HL-60 (cell line): Measurements from ENCODE around the gene FMOD.

Experiments used
- DNase-seq, 2 experiments: peaks; one replicate each; pipeline ENCODE4 v3.0.0-alpha.2; 2010 to 2020; ENCODE audit warnings: low read depth in 1 of 2, low spot score in 1 of 2
- H3K27ac ChIP-seq: fragments of 250-450 bp; sonication (Bioruptor Pico); replicated peaks from 2 replicates; pipeline ENCODE4 v1.5.1; 2020; ENCODE audit warnings: mild to moderate bottlenecking, moderate library complexity
- H3K27me3 ChIP-seq: fragments of 250-450 bp; sonication (Bioruptor Pico); 2 replicates; pipeline ENCODE4 v1.5.1; 2021; ENCODE audit warnings: mild to moderate bottlenecking, moderate library complexity; ENCODE audit not compliant: insufficient read depth, poor library complexity, severe bottlenecking
- H3K4me3 ChIP-seq: replicated peaks from 2 replicates; pipeline ENCODE4 v1.5.1; 2011; ENCODE audit warnings: mild to moderate bottlenecking, control low read depth, low read length; ENCODE audit not compliant: insufficient read depth
- CTCF ChIP-seq: IDR thresholded peaks from one replicate; pipeline ENCODE4 v1.5.1; 2011; ENCODE audit warnings: low read length, control low read depth, inconsistent platforms; ENCODE audit not compliant: insufficient read depth
- GABPA ChIP-seq: IDR thresholded peaks from 2 replicates; pipeline ENCODE4 v1.6.1; 2012; ENCODE audit warnings: low read depth
- POLR2AphosphoS5 ChIP-seq: IDR thresholded peaks from 2 replicates; pipeline ENCODE4 v1.6.1; 2012; ENCODE audit warnings: low read depth
- REST ChIP-seq: IDR thresholded peaks from 2 replicates; pipeline ENCODE4 v1.6.1; 2012; ENCODE audit warnings: low read depth; ENCODE audit not compliant: insufficient replicate concordance
- SPI1 ChIP-seq: IDR thresholded peaks from 2 replicates; pipeline ENCODE4 v1.6.1; 2012; ENCODE audit warnings: low read depth, mild to moderate bottlenecking, borderline replicate concordance

FMOD gene

DNA sequence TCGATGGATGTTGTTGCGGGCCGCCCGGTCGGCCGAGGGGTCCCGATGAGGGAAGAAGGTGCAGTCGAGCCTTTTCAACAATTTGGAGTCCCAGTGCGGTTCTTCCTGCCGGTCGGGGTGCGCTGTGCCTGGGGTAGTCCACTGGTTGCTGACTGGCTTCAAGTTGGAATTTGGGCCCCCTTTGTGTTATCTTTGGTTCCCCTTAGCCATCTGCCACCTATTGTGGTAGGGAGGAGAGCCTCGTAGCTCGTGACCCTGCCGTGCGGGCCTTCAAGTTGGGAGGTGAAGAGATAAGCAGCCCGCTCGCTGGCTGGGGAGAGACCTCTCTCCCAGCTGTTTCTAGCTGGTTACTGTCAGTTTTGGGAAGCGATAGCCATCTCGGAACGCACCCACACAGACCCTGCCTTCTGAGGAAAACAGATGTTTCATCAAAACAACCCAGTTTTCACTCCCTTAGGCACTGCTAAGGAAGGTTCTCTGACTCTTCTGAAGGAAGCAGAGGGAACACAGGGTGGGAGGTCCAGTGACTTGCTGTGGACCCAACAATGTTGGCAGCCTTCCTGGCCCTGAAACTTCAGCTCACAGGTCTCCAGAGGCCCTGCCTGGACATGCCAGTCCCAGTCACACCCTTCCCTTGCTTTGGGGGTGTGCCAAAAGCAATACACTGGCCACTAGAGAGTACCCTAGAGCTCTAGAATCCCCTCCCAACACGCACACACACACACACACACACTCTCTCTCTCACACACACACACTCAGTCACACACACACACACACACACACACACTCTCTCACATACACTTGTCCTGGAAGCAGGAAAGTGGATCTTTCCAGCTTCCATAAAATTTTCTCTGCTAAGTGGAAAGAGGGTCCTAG lies 44.6 kb downstream of the FMOD start:
- Histone ChIP-seq H3K4me3 (peak overlapping the region; percentile 77), H3K27ac (no peak overlapping the region), H3K27me3 (no peaks in the 10 kb centered on the region)
- peak; percentile 42 to 47 for DNase-seq
- peak; percentile 49; the same call in 1 of the 2 replicates for TF ChIP-seq POLR2AphosphoS5
- no peak for TF ChIP-seq REST

DNA sequence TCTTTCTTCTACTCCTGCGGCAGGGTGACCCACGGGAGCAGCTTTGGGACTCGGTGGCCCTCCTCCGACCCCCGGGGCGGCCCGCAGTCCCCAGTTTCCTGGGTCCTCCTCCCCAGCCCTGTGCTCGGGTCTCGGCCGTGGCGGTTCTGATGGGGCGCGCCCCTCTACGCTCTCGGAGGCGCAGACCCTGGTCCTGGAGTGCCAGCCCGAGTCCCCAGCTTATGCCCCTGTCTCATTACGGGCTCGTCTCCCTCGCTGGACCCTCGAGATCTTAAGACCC lies 45.2 kb downstream of the FMOD start:
- Histone ChIP-seq H3K27me3 (no peaks in the 10 kb centered on the region), H3K27ac (peak overlapping the region; percentile 81), H3K4me3 (peak overlapping the region; percentile 77)
- no peak for TF ChIP-seq SPI1
- TF ChIP-seq GABPA = no peak
- TF ChIP-seq REST = no peak
- no peak for TF ChIP-seq CTCF
- no peak for TF ChIP-seq POLR2AphosphoS5
- no peak for DNase-seq

GRCh38 chr1:203304919-203305808 lies 45.8 kb downstream of the FMOD start, which contains the start of gene BTG2:
Gene BTG2 (plus strand): TSS chr1:203305519. CDS start chr1:203305607, 88 bp downstream.
- peak; percentile 71 to 76 for DNase-seq
- peak within 1 kb of the TSS; percentile 77 for H3K4me3 ChIP-seq
- peak within 1 kb of the TSS; percentile 81 for H3K27ac ChIP-seq
- no peak for TF ChIP-seq GABPA
- peak; percentile 78; the same call in 1 of the 2 replicates for TF ChIP-seq POLR2AphosphoS5
- TF ChIP-seq CTCF = no peak
- peak; percentile 57; the same call in 1 of the 2 replicates for TF ChIP-seq SPI1
- TF ChIP-seq REST = no peak
- H3K27me3 ChIP-seq = no peaks in the 10 kb centered on the region
